HepG2 (cell line): Measurements from ENCODE around the gene C11orf24. TPM values are rescaled to one million over a fixed set of nuclear protein-coding genes. Genes with fewer than 3 reads are reported as not detected.
A peak's percentile ranks its signal among the peaks of the same experiment; 100 is the strongest.

Experiments
- HMG20A ChIP-seq: IDR thresholded peaks from 2 replicates; pipeline ENCODE4 v1.6.1; 2016; ENCODE audit warnings: borderline replicate concordance
- HMG20B ChIP-seq: conservative IDR thresholded peaks from 2 replicates; pipeline ENCODE4 v1.6.1; 2016; ENCODE audit warnings: missing genetic modification reagents, missing compliant biosample characterization
- HOXA3 ChIP-seq: sonication (generic); formaldehyde crosslinking; IDR thresholded peaks from 2 replicates; pipeline ENCODE4 v1.5.0; 2020; ENCODE audit warnings: missing genetic modification reagents
- HOXD1 ChIP-seq: sonication (generic); formaldehyde crosslinking; IDR thresholded peaks from 2 replicates; pipeline ENCODE4 v1.5.0; 2020; ENCODE audit warnings: missing genetic modification reagents
- KLF13 ChIP-seq: sonication (generic); formaldehyde crosslinking; IDR thresholded peaks from 2 replicates; pipeline ENCODE4 v1.4.0; 2020; ENCODE audit warnings: mild to moderate bottlenecking, missing genetic modification reagents
- MAFG ChIP-seq: sonication (generic); formaldehyde crosslinking; IDR thresholded peaks from 2 replicates; pipeline ENCODE4 v1.5.1; 2020; ENCODE audit warnings: mild to moderate bottlenecking, missing genetic modification reagents
- NR1H2 ChIP-seq: sonication (generic); formaldehyde crosslinking; IDR thresholded peaks from 2 replicates; pipeline ENCODE4 v1.8.1; 2022; ENCODE audit warnings: low read depth, missing genetic modification reagents, borderline replicate concordance
- PATZ1 ChIP-seq: sonication (generic); formaldehyde crosslinking; IDR thresholded peaks from 2 replicates; pipeline ENCODE4 v1.4.0; 2020; ENCODE audit warnings: missing genetic modification reagents
- POLR2AphosphoS2 ChIP-seq: IDR thresholded peaks from 2 replicates; pipeline ENCODE4 v1.6.1; 2011; ENCODE audit warnings: low read depth, low read length, improper control_type of control experiment
- RAD21 ChIP-seq: fragments of 450-650 bp; formaldehyde crosslinking; IDR thresholded peaks from 2 replicates; pipeline ENCODE4 v1.5.0; 2020; ENCODE audit warnings: mild to moderate bottlenecking
- SUZ12 ChIP-seq: fragments of 150-350 bp; IDR thresholded peaks from 2 replicates; pipeline ENCODE4 v1.6.1; 2014; ENCODE audit warnings: low read depth, low read length
- WIZ ChIP-seq: sonication (generic); formaldehyde crosslinking; IDR thresholded peaks from 2 replicates; pipeline ENCODE4 v1.5.1; 2020; ENCODE audit warnings: mild to moderate bottlenecking, missing genetic modification reagents
- ZHX2 ChIP-seq, 2 experiments: sonication (generic) in 1 of 2; formaldehyde crosslinking in 1 of 2; IDR thresholded peaks; 2 replicates each; pipeline versions ENCODE4 v1.6.1 to v1.9.0; 2014 to 2022; ENCODE audit warnings: antibody characterized with exemption in 1 of 2, borderline replicate concordance in 1 of 2, inconsistent platforms in 1 of 2, low read depth in 1 of 2, missing genetic modification reagents in 1 of 2
- ZNF589 ChIP-seq: sonication (generic); formaldehyde crosslinking; conservative IDR thresholded peaks from 2 replicates; pipeline ENCODE4 v1.8.0; 2022; ENCODE audit warnings: mild to moderate bottlenecking, moderate library complexity, missing genetic modification reagents
- ZNF720 ChIP-seq: sonication (generic); formaldehyde crosslinking; IDR thresholded peaks from 2 replicates; pipeline ENCODE4 v1.4.0; 2020; ENCODE audit warnings: missing genetic modification reagents
- ZNF784 ChIP-seq: sonication (generic); formaldehyde crosslinking; IDR thresholded peaks from 2 replicates; pipeline ENCODE4 v1.5.1; 2020; ENCODE audit warnings: missing genetic modification reagents, mild to moderate bottlenecking, borderline replicate concordance
- ZNF792 ChIP-seq: IDR thresholded peaks from 2 replicates; pipeline ENCODE4 v1.6.1; 2016
- polyA plus RNA-seq, 8 experiments: library from polyadenylated mRNA; depleted of rRNA in 3 of 8; stranded (reverse) in 7 of 8; unstranded in 1 of 8; fragments of >200 nt; fragmentation: Illumina TruSeq in 4 of 8; extraction: Trizol in 4 of 8; gene quantifications; 2 replicates each; pipeline versions ENCODE4 v1.2.1 to v1.2.3, GENCODE V29; 2011 to 2016; ENCODE audit warnings: low read depth in 4 of 8, missing spikeins in 1 of 8, mixed read lengths in 1 of 8; ENCODE audit not compliant: insufficient read depth in 1 of 8
- total RNA-seq, 5 experiments: library from RNA; depleted of rRNA; stranded (reverse); fragments of >200 nt; fragmentation: Illumina TruSeq; extraction: Trizol; gene quantifications; 2 replicates each; pipeline ENCODE4 v1.2.3, GENCODE V29; 2016; ENCODE audit warnings: low read depth in 1 of 5
- TF ChIP-seq, protein P1 (sequence below): sonication (generic); formaldehyde crosslinking; IDR thresholded peaks from 2 replicates; pipeline ENCODE4 v1.5.0; 2020; ENCODE audit warnings: missing genetic modification reagents
- TF ChIP-seq, protein P2 (sequence below): sonication (generic); IDR thresholded peaks from 2 replicates; pipeline ENCODE4 v1.6.1; 2016; ENCODE audit warnings: low read depth, borderline replicate concordance

C11orf24 gene
- total and polyA plus RNA-seq, 2 of the 13 experiments (the other 11 are each of a cell fraction or from before 2014, with no cell fraction given) = 52.9 to 55.5 TPM

DNA sequence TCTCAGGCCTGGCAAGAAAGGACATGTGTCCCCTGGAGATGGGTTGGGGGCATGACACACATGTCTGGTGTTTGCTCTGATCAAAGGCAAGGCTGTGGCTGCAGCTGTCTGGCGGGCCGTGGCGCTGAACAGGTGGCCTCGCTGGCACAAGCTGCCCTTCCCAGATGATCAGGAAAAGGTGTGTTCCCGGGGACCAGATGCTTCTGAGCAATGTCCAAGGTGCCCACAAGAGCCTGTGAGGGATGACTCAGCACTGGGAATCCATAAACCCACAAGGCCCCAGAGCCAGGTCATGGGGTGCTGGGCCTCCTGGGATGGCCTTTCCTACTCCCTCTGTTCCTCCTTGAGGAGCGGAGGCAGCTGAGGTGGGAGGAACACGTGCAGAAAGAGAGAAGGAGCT is 30.9 kb upstream of the C11orf24 start (continued):
- no peak for TF ChIP-seq NR1H2
- no peak for TF ChIP-seq ZNF589
- no peak for TF ChIP-seq ZNF784 (CRISPR knock-in tag)
- TF ChIP-seq, protein P1, sequence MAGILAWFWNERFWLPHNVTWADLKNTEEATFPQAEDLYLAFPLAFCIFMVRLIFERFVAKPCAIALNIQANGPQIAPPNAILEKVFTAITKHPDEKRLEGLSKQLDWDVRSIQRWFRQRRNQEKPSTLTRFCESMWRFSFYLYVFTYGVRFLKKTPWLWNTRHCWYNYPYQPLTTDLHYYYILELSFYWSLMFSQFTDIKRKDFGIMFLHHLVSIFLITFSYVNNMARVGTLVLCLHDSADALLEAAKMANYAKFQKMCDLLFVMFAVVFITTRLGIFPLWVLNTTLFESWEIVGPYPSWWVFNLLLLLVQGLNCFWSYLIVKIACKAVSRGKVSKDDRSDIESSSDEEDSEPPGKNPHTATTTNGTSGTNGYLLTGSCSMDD (CRISPR knock-in tag) = no peak
- TF ChIP-seq ZNF720 (CRISPR knock-in tag) = 0 out of 2 replicates have a peak, but pooled peaks have one; percentile 21
- TF ChIP-seq PATZ1 (CRISPR knock-in tag) = peak; percentile 48; the same call in 1 of the 2 replicates
- no peak for TF ChIP-seq ZNF792 (CRISPR knock-in tag)
- no peak for TF ChIP-seq KLF13 (CRISPR knock-in tag)
- no peak for TF ChIP-seq SUZ12
- 0 out of 2 replicates have a peak, but pooled peaks have one; percentile 26 for TF ChIP-seq POLR2AphosphoS2
- TF ChIP-seq RAD21 (CRISPR knock-in tag) = no peak
- TF ChIP-seq HMG20B (CRISPR knock-in tag) = no peak
- TF ChIP-seq ZHX2 (IDR thresholded peaks at IDR 0.05; ENCODE audit: low read depth) = no peak
- no peak for TF ChIP-seq ZHX2 (CRISPR knock-in tag; IDR thresholded peaks at IDR 0.05; ENCODE audit: borderline replicate concordance)
- no peak for TF ChIP-seq MAFG (CRISPR knock-in tag)
- TF ChIP-seq HOXA3 (CRISPR knock-in tag) = peak; percentile 53; the same call in 1 of the 2 replicates
- TF ChIP-seq, protein P2, sequence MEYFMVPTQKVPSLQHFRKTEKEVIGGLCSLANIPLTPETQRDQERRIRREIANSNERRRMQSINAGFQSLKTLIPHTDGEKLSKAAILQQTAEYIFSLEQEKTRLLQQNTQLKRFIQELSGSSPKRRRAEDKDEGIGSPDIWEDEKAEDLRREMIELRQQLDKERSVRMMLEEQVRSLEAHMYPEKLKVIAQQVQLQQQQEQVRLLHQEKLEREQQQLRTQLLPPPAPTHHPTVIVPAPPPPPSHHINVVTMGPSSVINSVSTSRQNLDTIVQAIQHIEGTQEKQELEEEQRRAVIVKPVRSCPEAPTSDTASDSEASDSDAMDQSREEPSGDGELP = peak; percentile 89; the same call in 1 of the 2 replicates
- no peak for TF ChIP-seq HOXD1 (CRISPR knock-in tag)
- TF ChIP-seq WIZ (CRISPR knock-in tag) = no peak
- TF ChIP-seq HMG20A (CRISPR knock-in tag) = 0 out of 2 replicates have a peak, but pooled peaks have one; percentile 14
